ENCODE data around the gene ZFP64. TPM values are rescaled to one million over a fixed set of nuclear protein-coding genes. Genes with fewer than 3 reads are reported as not detected.
"Not testable (repeated sequence)": the region's sequence is repeated elsewhere in the genome, so short reads cannot be mapped to it uniquely, and the experiment has no call there.

Gene ZFP64
- total RNA-seq, 2 experiments from 2014 or later, result 2.5 to 3.2 TPM

DNA sequence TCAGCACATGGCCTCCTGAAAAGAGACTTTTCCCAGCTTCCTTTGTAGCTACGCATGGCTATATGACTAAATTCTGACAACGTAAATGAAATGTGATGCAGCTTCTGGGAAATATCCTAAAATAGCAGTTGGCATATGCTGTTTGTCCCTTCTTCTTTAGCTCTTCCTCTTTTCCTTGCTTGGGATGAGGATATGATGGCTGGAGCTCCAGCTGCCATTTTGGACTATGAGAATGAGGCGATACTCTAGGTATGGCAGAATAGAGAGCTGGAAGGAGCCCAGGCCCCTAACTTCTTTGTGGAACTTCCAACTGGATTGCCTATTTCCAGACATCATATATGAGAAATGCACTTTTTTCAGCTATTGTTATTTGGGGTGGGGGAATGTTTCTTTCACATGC lies 5.3 kb upstream of the ZFP64 start:
- TF ChIP-seq, protein P1, sequence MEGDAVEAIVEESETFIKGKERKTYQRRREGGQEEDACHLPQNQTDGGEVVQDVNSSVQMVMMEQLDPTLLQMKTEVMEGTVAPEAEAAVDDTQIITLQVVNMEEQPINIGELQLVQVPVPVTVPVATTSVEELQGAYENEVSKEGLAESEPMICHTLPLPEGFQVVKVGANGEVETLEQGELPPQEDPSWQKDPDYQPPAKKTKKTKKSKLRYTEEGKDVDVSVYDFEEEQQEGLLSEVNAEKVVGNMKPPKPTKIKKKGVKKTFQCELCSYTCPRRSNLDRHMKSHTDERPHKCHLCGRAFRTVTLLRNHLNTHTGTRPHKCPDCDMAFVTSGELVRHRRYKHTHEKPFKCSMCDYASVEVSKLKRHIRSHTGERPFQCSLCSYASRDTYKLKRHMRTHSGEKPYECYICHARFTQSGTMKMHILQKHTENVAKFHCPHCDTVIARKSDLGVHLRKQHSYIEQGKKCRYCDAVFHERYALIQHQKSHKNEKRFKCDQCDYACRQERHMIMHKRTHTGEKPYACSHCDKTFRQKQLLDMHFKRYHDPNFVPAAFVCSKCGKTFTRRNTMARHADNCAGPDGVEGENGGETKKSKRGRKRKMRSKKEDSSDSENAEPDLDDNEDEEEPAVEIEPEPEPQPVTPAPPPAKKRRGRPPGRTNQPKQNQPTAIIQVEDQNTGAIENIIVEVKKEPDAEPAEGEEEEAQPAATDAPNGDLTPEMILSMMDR (IDR thresholded peaks at IDR 0.05), result no peak
- Histone ChIP-seq H3K36me3 (ENCODE audit: insufficient read depth, low read length) (no peaks in the 10 kb centered on the region), H3K9me3 (ENCODE audit: control insufficient read depth in 1 of 2, insufficient read depth in 1 of 2, low read length in 2 of 2) (no peaks in the 10 kb centered on the region), H3K4me1 (ENCODE audit: insufficient read depth, low read length) (peaks cover 9% of the 10 kb centered on the region), H3K27ac (ENCODE audit: low read depth in 1 of 2, low read length in 2 of 2) (no peak overlapping the region), H3K4me3 (ENCODE audit: low read length) (no peak overlapping the region), H3K27me3 (ENCODE audit: control insufficient read depth in 1 of 2, insufficient read depth in 2 of 2, low read length in 2 of 2) (no peaks in the 10 kb centered on the region)
- no peaks in the 10 kb centered on the region for H3K27me3 Mint-ChIP-seq
- DNase-seq (no peak), ATAC-seq (ENCODE audit: poor library complexity) (no peak)
- peaks cover 4% of the 10 kb centered on the region for H3K4me1 Mint-ChIP-seq (ENCODE audit: low read depth)
- no peak overlapping the region for H3K4me3 Mint-ChIP-seq
- no peaks in the 10 kb centered on the region for H3K9me3 Mint-ChIP-seq
- intact Hi-C loops (cut with DNase I, micrococcal nuclease), result no loop called here
- POLR2A ChIA-PET, result no interaction called here
- no peak overlapping the region for H3K27ac Mint-ChIP-seq
- CTCF ChIA-PET, result no interaction called here
- H3K36me3 Mint-ChIP-seq (ENCODE audit: low read depth), result no peaks in the 10 kb centered on the region

DNA sequence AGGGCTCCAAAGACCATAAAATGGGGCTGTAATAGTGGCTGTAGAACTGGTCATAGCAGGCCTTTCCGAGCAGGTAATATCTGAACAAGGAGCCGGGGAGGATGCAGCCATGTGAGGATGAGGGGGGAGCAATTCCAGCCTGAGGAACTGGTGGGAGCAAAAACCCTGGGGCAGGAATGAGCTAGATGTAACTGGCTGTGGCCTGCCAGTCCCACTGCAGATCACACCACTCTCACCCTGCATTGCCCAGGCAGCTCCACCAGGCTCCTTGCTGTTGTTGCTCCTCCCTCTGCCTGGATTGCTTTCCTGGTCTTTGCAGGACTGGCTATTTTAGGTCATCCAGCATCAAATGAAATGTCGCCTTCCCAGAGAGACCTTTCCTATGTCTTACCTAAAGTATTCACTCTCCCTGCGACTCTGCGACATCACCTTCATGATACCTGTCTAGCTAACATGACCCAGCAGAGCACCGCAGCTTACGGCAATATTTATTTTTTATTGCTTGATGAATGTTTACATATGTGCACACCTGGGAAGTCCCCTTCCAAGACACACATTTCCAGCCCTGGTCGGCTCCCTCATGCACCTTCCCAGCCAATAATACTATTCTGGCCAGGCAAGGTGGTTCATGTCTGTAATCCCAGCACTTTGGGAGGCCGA lies 2.4 kb upstream of the ZFP64 start:
- DNase-seq (no peak), ATAC-seq (ENCODE audit: poor library complexity) (no peak)
- H3K27me3 Mint-ChIP-seq, result no peaks in the 10 kb centered on the region
- Histone ChIP-seq H3K9me3 (ENCODE audit: control insufficient read depth in 1 of 2, insufficient read depth in 1 of 2, low read length in 2 of 2) (no peaks in the 10 kb centered on the region), H3K4me3 (ENCODE audit: low read length) (no peak overlapping the region), H3K4me1 (ENCODE audit: insufficient read depth, low read length) (peaks cover 18% of the 10 kb centered on the region), H3K27ac (ENCODE audit: low read depth in 1 of 2, low read length in 2 of 2) (no peak overlapping the region), H3K27me3 (ENCODE audit: control insufficient read depth in 1 of 2, insufficient read depth in 2 of 2, low read length in 2 of 2) (no peaks in the 10 kb centered on the region), H3K36me3 (ENCODE audit: insufficient read depth, low read length) (no peaks in the 10 kb centered on the region)
- CTCF ChIA-PET, result no interaction called here
- peaks cover 18% of the 10 kb centered on the region for H3K4me1 Mint-ChIP-seq (ENCODE audit: low read depth)
- H3K4me3 Mint-ChIP-seq, result peak overlapping the region; percentile 60
- H3K27ac Mint-ChIP-seq, result no peak overlapping the region
- POLR2A ChIA-PET, result no interaction called here
- intact Hi-C loops (cut with DNase I, micrococcal nuclease), result loop anchor here in 1 of 2 experiments (5.0 kb wide), 1 partner anchor 213 kb away; no protein-coding TSS in a partner anchor
- no peaks in the 10 kb centered on the region for H3K9me3 Mint-ChIP-seq
- TF ChIP-seq, protein P1 (IDR thresholded peaks at IDR 0.05), result no peak
- H3K36me3 Mint-ChIP-seq (ENCODE audit: low read depth), result peaks cover 6% of the 10 kb centered on the region

DNA sequence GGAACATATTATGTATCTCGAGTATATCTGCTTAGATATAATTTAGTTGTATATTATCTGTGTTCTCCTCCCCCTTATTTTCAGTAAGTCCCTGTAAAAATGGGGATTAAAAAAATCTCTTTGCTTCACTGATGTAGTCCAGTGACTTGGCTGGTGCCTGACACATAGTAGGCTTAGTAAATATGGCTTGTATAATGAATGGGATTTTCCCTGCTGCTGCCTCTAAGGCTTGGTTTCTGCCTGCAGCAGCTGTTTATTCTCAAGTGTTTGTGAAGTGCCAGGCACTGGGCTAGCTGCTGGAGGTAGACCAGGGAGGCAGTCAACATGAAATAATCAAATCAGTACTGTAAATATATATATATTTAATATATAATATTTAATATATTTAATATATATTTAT lies 1.6 kb upstream of the ZFP64 start:
- ATAC-seq (ENCODE audit: poor library complexity) (no peak), DNase-seq (no peak)
- POLR2A ChIA-PET, result no interaction called here
- H3K36me3 Mint-ChIP-seq (ENCODE audit: low read depth), result peaks cover 6% of the 10 kb centered on the region
- no peaks in the 10 kb centered on the region for H3K27me3 ChIP-seq (ENCODE audit: control insufficient read depth in 1 of 2, insufficient read depth in 2 of 2, low read length in 2 of 2)
- TF ChIP-seq, protein P1 (IDR thresholded peaks at IDR 0.05), result no peak
- H3K36me3 ChIP-seq (ENCODE audit: insufficient read depth, low read length), result no peaks in the 10 kb centered on the region
- H3K4me1 ChIP-seq (ENCODE audit: insufficient read depth, low read length), result peaks cover 18% of the 10 kb centered on the region
- H3K4me3 Mint-ChIP-seq, result peak overlapping the region; percentile 96
- H3K27ac ChIP-seq (ENCODE audit: low read depth in 1 of 2, low read length in 2 of 2), result no peak overlapping the region
- CTCF ChIA-PET, result no interaction called here
- H3K27me3 Mint-ChIP-seq, result no peaks in the 10 kb centered on the region
- H3K4me3 ChIP-seq (ENCODE audit: low read length), result no peak overlapping the region
- H3K27ac Mint-ChIP-seq, result peak overlapping the region; percentile 94
- no peaks in the 10 kb centered on the region for H3K9me3 ChIP-seq (ENCODE audit: control insufficient read depth in 1 of 2, insufficient read depth in 1 of 2, low read length in 2 of 2)
- peaks cover 18% of the 10 kb centered on the region for H3K4me1 Mint-ChIP-seq (ENCODE audit: low read depth)
- intact Hi-C loops (cut with DNase I, micrococcal nuclease), result loop anchor here in 1 of 2 experiments (5.0 kb wide), 1 partner anchor 214 kb away; no protein-coding TSS in a partner anchor
- no peaks in the 10 kb centered on the region for H3K9me3 Mint-ChIP-seq

DNA sequence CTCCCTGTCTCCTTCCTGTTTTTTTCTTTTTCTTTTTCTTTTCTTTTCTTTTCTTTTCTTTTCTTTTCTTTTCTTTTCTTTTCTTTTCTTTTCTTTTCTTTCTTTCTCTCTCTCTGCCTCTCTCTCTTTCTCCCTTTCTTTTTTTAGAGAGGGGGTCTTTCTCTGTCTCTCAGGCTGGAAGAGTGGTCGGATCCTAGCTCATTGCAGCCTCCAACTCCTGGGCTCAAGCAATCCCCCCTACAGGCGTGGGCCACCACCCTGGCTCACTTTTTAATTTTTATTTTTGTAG lies 1.1 kb upstream of the ZFP64 start:
- H3K36me3 ChIP-seq (ENCODE audit: insufficient read depth, low read length); H3K9me3 Mint-ChIP-seq; DNase-seq; H3K27me3 ChIP-seq (ENCODE audit: control insufficient read depth in 1 of 2, insufficient read depth in 2 of 2, low read length in 2 of 2); H3K36me3 Mint-ChIP-seq (ENCODE audit: low read depth); H3K9me3 ChIP-seq (ENCODE audit: control insufficient read depth in 1 of 2, insufficient read depth in 1 of 2, low read length in 2 of 2); H3K27me3 Mint-ChIP-seq; ATAC-seq (ENCODE audit: poor library complexity): not testable (repeated sequence)
- POLR2A ChIA-PET, result interaction anchor here (0.7 kb wide), 1 partner anchor 1708 kb away, joined by 4 read pairs; no protein-coding TSS in a partner anchor
- CTCF ChIA-PET, result interaction anchor here (1.1 kb wide), 1 partner anchor 14 kb away, joined by 4 read pairs; no protein-coding TSS in a partner anchor
- Histone ChIP-seq H3K4me3 (ENCODE audit: low read length) (peak overlapping the region; percentile 97), H3K4me1 (ENCODE audit: insufficient read depth, low read length) (peaks cover 18% of the 10 kb centered on the region), H3K27ac (ENCODE audit: low read depth in 1 of 2, low read length in 2 of 2) (peak overlapping the region in 1 of 2 donors; percentile 52)
- intact Hi-C loops (cut with DNase I, micrococcal nuclease), result loop anchor here in 1 of 2 experiments (5.0 kb wide), 1 partner anchor 215 kb away; no protein-coding TSS in a partner anchor
- Mint-ChIP-seq H3K27ac (peak overlapping the region; percentile 94), H3K4me3 (peak overlapping the region; percentile 96), H3K4me1 (ENCODE audit: low read depth) (peaks cover 18% of the 10 kb centered on the region)

All from CD4-positive, alpha-beta T cell (primary cell).